ENCODE results near the gene JAK3.
"Not testable (repeated sequence)": the region's sequence is repeated elsewhere in the genome, so short reads cannot be mapped to it uniquely, and the experiment has no call there.

The JAK3 gene

GRCh38 chr19:17847538-17848366 is at the start of gene JAK3:
Gene JAK3 (minus strand): TSS chr19:17847982. CDS start chr19:17844417, 3,565 bp downstream.
- peak; percentile 72 for DNase-seq

GRCh38 chr19:17893766-17894165 is 46.0 kb upstream of the JAK3 start:
- no peak for DNase-seq

- no peak for DNase-seq
Observed at GRCh38 chr19:17889609-17890214, 41.9 kb upstream of the JAK3 start.

- no peak for DNase-seq
Observed at GRCh38 chr19:17888260-17888659, 40.5 kb upstream of the JAK3 start.

GRCh38 chr19:17887221-17887620 is 39.4 kb upstream of the JAK3 start:
- not testable (repeated sequence) for DNase-seq

GRCh38 chr19:17886515-17886914 is 38.7 kb upstream of the JAK3 start:
- DNase-seq: no peak

- no peak for DNase-seq
Observed at GRCh38 chr19:17883627-17884410, 36.0 kb upstream of the JAK3 start.

- DNase-seq: no peak
Observed at GRCh38 chr19:17881701-17882100, 33.9 kb upstream of the JAK3 start.

- no peak for DNase-seq
Observed at GRCh38 chr19:17879466-17879865, 31.7 kb upstream of the JAK3 start.

- DNase-seq: no peak
Observed at GRCh38 chr19:17877696-17878095, 29.9 kb upstream of the JAK3 start.

- DNase-seq: no peak
Observed at GRCh38 chr19:17874758-17875135, 27.0 kb upstream of the JAK3 start.

- peak; percentile 38 for DNase-seq
Observed at GRCh38 chr19:17873786-17874757, 26.3 kb upstream of the JAK3 start.

GRCh38 chr19:17872251-17873001 is 24.6 kb upstream of the JAK3 start:
- no peak for DNase-seq

GRCh38 chr19:17871878-17872250 is 24.1 kb upstream of the JAK3 start, which contains the start of gene SLC5A5:
Gene SLC5A5 (plus strand): TSS chr19:17871945. CDS start chr19:17872320, 375 bp downstream.
- no peak for DNase-seq

- DNase-seq: no peak
Observed at GRCh38 chr19:17871032-17871877, 23.5 kb upstream of the JAK3 start.

- DNase-seq: no peak
Observed at GRCh38 chr19:17869114-17869608, 21.4 kb upstream of the JAK3 start.

GRCh38 chr19:17868669-17869068 is 20.9 kb upstream of the JAK3 start:
- DNase-seq: no peak

GRCh38 chr19:17866964-17867486 is 19.2 kb upstream of the JAK3 start:
- DNase-seq: no peak

- no peak for DNase-seq
Observed at GRCh38 chr19:17866312-17866963, 18.7 kb upstream of the JAK3 start.
